GM18520 (cell line): Measurements from ENCODE around the gene NKAIN2.

Source experiments
- ATAC-seq: cut with Tn5 transposase; IDR thresholded peaks from one replicate; pipeline ENCODE4 v1.9.1; 2021; ENCODE audit not compliant: unreplicated experiment

Gene NKAIN2

DNA sequence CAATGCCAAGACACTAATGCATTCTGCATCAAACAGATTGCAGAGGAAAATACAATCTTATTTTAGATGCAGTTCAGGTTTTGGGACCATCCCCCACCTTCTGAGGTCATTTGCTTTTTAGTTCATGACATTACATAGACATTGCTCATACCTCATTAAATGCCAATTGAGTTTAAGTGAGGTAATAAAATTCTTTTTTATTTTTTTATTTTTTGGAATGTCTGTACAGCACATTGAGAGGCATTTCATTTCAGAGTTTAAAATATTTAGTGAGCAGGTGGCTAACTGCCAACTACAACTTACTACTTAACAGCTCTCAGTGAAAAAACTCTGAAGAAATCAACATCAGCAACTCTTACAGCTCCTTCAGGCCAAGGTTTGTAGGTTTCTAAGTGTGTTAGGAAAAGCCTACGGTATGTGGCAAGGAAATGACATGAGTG lies 676.3 kb downstream of the NKAIN2 start:
- no peak for ATAC-seq

- ATAC-seq = no peak
Observed at GRCh38 chr6:124482071-124482491, 678.4 kb downstream of the NKAIN2 start.

DNA sequence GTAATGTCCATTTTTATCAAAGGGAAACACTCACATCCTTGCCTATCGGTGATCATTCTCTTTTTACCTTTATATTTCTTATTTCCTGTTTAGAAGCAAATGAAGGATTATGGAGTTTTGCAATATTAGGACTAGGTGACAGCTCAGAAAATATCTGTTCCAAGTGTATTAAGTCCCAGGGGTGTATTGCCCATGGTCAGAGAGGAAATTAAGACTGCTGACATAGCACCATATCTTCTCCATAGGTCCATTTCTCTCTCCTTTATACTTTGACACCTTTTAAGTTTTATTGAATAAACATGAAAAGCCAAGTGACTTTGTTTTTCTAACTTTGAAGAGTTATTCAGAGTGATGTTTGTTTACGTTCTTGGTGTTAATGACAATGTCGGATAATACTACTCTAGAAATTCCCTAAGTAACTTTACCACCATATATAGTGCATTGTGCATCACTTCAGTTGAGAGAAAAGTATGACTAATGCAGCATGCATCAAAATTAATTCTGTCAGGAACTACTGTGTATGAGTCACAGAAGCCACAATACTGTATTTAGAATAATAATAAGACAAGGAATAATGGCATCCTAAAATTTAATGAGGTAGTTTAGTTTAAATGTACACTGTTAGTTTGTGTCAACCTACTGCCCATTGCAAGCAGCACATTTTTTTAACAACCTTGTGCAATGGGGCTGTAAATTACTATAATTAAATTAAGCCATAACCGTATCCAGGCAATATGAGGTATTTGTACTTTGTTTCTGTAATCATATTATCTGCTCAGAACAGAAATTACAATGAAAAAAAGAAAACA lies 684.2 kb downstream of the NKAIN2 start:
- no peak for ATAC-seq

- no peak for ATAC-seq
Observed at GRCh38 chr6:124490122-124490521, 686.5 kb downstream of the NKAIN2 start.

DNA sequence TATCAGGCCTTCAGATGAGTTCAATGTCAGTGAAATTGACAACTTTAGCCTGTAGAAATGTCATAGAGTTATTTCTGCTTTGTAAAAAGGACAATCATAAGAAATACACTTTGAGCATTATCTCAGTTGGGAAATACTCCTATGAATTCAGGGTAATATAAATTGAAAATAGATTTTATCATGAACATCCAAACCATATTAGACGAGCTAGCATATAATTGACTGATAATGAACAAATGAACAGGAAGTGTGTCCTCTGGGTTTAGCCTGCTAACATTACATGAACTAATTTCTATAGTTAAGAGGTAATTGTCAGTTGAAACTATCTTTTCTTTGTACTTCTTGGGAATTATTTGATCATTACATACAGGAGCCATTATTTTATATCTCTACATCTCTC lies 689.6 kb downstream of the NKAIN2 start:
- ATAC-seq = no peak

DNA sequence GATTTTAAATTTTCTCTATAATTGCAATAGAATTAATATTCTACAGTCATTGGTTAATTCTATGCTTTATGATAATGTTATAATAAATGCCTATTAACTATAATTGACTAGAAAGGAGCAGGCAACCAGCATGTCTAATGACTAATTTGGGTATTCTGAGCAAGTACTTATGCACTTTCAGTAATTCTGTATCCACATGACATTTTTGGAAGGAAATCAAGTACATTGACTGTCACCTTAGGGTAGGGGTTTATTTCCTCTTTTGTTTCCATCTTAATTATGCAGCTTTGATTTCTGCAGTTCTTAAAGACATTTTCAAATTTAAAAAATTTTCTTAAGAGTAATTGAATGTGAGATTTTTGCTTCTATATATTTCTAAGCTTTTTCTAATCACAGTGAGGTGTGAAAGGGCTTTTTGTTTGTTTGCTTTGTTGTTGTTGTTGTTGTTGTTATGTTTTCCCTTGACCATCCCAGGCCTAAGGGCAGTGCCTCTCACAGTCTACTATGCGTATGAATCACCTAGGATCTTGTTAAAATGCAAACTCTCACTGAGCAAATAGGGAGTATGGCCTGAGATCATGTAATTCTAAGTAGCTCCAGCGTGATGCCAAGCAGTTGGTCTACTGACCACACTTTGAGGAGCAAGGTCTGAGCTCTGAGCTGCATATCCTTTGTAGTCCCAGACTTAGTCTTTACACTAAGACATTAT lies 691.4 kb downstream of the NKAIN2 start:
- no peak for ATAC-seq

GRCh38 chr6:124495665-124496190 lies 692.1 kb downstream of the NKAIN2 start:
- no peak for ATAC-seq

DNA sequence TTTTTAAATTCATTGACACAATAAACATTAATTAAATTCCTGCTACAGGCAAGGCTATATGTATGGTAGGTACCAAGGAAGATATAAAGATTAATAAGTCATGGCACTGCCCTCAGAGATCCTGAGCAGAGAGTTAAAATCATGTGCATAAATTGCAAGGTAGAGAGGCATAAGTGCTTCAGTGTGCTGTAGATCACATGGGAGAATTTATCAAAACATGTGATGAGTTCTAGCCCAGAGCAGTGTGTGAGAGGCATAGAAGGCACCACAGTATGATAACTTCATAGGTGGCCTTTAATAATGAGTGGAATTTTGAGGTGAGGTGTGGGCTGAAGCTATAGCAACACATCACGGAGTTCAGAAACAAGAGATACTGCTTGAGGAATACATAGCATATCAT lies 692.7 kb downstream of the NKAIN2 start:
- ATAC-seq = no peak

GRCh38 chr6:124512431-124512830 lies 708.8 kb downstream of the NKAIN2 start:
- ATAC-seq = no peak

- no peak for ATAC-seq
Observed at GRCh38 chr6:124517339-124517738, 713.7 kb downstream of the NKAIN2 start.

- no peak for ATAC-seq
Observed at GRCh38 chr6:124520514-124520913, 716.8 kb downstream of the NKAIN2 start.

DNA sequence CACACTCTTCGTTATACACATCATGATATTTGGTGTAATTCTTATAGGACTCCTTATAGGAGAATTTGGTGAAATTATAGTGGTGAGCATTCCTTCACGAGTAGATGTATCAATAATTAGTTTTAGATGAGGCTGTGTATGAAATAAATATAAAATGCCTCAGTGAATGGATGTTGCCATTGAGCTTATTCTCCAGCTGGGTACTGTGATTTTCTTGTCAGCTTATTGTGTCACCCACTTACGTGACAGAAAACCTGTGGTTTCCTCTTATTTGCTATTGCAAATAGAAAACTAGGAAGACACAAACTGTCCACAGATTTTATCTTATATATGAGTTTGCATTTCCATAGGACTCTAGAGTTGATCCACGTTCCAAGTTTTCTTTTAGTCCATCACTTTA lies 718.7 kb downstream of the NKAIN2 start:
- no peak for ATAC-seq

GRCh38 chr6:124524491-124525200 lies 721.0 kb downstream of the NKAIN2 start:
- ATAC-seq = no peak

DNA sequence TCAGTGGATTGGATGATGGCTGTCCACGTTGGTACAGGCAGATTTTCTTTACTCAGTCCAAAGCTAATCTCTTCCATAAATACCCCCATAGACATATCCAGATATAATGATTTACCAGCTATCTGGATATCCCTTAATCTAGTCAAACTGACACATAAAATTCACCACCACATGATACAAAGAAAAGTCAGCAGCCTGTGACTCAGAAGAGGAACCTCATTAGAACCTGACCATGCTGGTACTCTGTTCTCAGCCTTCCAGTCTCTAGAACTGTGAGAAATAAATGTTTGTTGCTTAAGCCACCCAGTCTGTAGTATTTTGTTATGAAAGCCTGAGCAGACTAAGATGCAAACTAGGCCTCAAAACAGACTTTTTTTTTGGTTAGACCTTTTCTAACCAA lies 727.3 kb downstream of the NKAIN2 start:
- ATAC-seq = no peak

DNA sequence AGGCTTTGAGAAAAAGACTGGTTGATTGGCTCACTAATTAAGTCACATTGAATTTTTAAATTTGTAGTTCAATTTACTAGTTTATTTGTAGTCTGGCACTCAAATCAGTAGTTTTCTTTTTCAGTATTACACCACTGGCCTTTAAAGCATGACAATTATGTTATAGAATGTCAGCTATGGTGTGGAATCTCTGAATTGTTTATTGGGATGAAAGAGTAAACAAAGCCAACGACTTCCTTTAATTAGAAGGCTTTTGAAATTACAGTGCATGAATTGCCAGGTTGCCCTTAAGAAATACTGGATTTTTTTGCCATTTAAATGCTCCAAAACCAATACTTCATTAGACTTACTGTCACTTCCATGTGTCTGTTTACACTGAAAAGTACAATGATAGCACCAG lies 731.6 kb downstream of the NKAIN2 start:
- no peak for ATAC-seq

DNA sequence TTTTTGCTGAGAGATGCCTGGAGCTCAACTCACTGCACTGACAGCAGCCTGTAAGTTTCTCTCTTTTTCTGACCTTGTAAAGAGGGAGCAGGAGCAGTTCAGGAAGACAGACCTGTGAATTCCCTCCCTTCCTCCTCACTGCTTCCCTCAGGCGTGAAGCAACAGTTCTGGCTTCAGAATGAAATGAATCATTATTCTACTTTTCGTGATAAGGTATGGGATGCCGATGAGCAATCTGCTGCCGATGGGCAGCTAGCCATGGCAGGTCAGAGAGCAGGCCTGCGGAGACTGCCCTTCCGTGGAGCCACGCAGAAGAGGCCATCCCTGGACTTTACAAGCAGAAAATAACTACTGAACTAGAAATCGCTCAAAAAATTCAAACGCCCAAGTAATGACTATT lies 732.1 kb downstream of the NKAIN2 start:
- ATAC-seq = no peak

DNA sequence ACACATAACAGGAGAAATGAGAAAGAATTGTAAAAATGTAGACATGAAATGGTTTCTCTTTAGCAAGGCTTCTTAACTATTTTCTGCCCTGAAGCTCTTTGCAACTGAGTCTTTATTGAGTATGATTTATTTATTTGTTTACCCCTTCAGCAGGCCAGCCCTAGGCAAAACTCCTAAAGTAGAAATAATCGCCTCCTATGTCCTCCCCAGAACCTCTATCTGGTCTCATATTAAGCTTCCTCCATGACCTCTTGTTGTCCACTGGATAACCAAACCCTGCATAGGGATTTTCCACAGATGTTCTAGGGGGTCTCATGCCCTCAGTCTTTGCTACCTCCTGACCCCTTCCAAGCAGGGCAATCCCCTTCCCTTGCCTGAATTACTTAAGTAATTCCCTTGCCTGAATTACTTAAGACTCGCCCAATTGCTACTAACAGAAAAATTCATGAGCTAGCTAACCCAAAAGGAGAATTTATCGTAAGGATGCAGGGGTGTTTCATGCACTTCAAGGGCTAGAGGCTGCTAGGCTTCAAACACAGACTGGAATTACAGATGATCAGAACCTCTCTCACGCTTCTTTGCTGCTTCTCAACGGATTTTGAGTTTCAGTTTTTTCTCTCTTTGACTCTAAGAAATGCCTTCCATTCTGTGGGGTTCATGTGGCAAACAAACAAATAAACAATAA lies 732.6 kb downstream of the NKAIN2 start:
- ATAC-seq = no peak

DNA sequence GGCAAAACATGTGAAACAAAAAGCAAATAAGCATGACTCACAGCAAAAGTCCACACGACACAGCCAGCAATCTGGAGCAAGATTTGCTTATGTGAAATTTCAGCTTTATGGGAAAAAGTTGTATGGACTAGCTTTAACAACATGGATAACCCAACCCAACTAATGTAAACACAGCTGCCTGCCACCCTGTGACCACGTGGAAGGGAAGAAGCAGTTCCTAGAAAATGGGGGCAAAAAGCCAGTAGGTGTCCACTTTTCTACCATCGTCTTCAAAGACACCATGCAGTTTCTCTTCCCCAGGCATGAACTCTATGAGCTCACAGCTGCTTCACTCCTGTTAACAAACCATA lies 733.2 kb downstream of the NKAIN2 start:
- no peak for ATAC-seq

GRCh38 chr6:124539096-124539495 lies 735.4 kb downstream of the NKAIN2 start:
- ATAC-seq = no peak

GRCh38 chr6:124541573-124541972 lies 737.9 kb downstream of the NKAIN2 start:
- no peak for ATAC-seq

GRCh38 chr6:124546601-124547000 lies 742.9 kb downstream of the NKAIN2 start:
- no peak for ATAC-seq
